ENCODE data around the gene DNAJC3. TPM values are rescaled to one million over a fixed set of nuclear protein-coding genes. Genes with fewer than 3 reads are reported as not detected.

DNAJC3 gene
- total and polyA plus RNA-seq, 2 of the 13 experiments (the other 11 are each of a cell fraction or from before 2014, with no cell fraction given), result 10.4 to 48.2 TPM

GRCh38 chr13:95644601-95645052, 32.3 kb upstream of the DNAJC3 start, which contains the start of gene DZIP1 (continued):
- no peak for TF ChIP-seq KLF15 (CRISPR knock-in tag; IDR thresholded peaks at IDR 0.05; ENCODE audit: borderline replicate concordance)
- peak; percentile 24; the same call in 1 of the 2 replicates for TF ChIP-seq SALL1 (CRISPR knock-in tag; IDR thresholded peaks at IDR 0.05)
- TF ChIP-seq NR2F1 (CRISPR knock-in tag; IDR thresholded peaks at IDR 0.05), result no peak
- no peak for TF ChIP-seq ZNF337 (CRISPR knock-in tag; IDR thresholded peaks at IDR 0.05; ENCODE audit: borderline replicate concordance, low read depth)
- no peak for TF ChIP-seq PRPF4 (IDR thresholded peaks at IDR 0.05; ENCODE audit: low read depth, low read length, poor library complexity, severe bottlenecking)
- TF ChIP-seq ZC3H4 (CRISPR knock-in tag; IDR thresholded peaks at IDR 0.05; ENCODE audit: borderline replicate concordance), result no peak
- peak; percentile 72 for TF ChIP-seq KMT2B (CRISPR knock-in tag; IDR thresholded peaks at IDR 0.05)
- no peak for TF ChIP-seq HNF4G (IDR thresholded peaks at IDR 0.05; ENCODE audit: borderline replicate concordance, low read depth, low read length)
- no peak for TF ChIP-seq HNF4G (CRISPR knock-in tag; IDR thresholded peaks at IDR 0.05; ENCODE audit: borderline replicate concordance, low read depth)
- no peak for TF ChIP-seq ZNF660 (CRISPR knock-in tag; IDR thresholded peaks at IDR 0.05; ENCODE audit: borderline replicate concordance, low read depth)
- no peak for TF ChIP-seq MEIS2 (CRISPR knock-in tag; IDR thresholded peaks at IDR 0.05)
- TF ChIP-seq ZNF180 (CRISPR knock-in tag; IDR thresholded peaks at IDR 0.05; ENCODE audit: borderline replicate concordance, low read depth), result no peak
- TF ChIP-seq FOSL2 (CRISPR knock-in tag; IDR thresholded peaks at IDR 0.05), result no peak
- TF ChIP-seq, protein P1, sequence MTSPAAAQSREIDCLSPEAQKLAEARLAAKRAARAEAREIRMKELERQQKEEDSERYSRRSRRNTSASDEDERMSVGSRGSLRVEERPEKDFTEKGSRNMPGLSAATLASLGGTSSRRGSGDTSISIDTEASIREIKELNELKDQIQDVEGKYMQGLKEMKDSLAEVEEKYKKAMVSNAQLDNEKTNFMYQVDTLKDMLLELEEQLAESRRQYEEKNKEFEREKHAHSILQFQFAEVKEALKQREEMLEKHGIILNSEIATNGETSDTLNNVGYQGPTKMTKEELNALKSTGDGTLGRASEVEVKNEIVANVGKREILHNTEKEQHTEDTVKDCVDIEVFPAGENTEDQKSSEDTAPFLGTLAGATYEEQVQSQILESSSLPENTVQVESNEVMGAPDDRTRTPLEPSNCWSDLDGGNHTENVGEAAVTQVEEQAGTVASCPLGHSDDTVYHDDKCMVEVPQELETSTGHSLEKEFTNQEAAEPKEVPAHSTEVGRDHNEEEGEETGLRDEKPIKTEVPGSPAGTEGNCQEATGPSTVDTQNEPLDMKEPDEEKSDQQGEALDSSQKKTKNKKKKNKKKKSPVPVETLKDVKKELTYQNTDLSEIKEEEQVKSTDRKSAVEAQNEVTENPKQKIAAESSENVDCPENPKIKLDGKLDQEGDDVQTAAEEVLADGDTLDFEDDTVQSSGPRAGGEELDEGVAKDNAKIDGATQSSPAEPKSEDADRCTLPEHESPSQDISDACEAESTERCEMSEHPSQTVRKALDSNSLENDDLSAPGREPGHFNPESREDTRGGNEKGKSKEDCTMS (CRISPR knock-in tag; conservative IDR thresholded peaks at IDR 0.05), result no peak
- no peak for TF ChIP-seq TRIM24 (CRISPR knock-in tag; IDR thresholded peaks at IDR 0.05)
- no peak for TF ChIP-seq ZSCAN31 (CRISPR knock-in tag; IDR thresholded peaks at IDR 0.05; ENCODE audit: low read depth)
